GM18502 (cell line): Measurements from ENCODE around the gene MKS1.

Experiments
- ATAC-seq: cut with Tn5 transposase; IDR thresholded peaks from one replicate; pipeline ENCODE4 v1.9.1; 2021; ENCODE audit warnings: mild to moderate bottlenecking; ENCODE audit not compliant: unreplicated experiment, poor library complexity

The MKS1 gene

DNA sequence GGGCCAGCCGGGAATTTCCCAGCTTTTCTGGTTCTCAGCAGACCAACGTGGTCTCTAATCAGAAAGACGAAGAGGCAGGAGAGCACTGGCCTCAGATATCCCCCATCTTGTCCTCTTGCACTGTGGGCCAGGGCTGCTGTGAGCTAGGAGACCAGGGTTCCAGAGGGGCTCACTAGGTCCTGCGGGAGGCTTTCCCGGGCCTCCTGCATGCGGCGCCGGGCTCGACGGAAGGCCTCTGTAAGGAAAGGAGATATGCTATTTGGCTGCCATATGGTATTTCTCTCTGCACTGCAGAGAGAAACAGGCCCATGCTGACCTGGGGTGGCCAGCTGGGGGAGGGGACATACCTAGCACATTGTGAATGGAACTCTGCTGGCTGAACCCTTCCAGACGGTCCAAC, 13.1 kb downstream of the MKS1 start:
- no peak for ATAC-seq

- ATAC-seq, result no peak
Observed at GRCh38 chr17:58204796-58205195, 14.3 kb downstream of the MKS1 start.

GRCh38 chr17:58202859-58203258, 16.2 kb downstream of the MKS1 start:
- no peak for ATAC-seq

GRCh38 chr17:58200024-58200633, 18.9 kb downstream of the MKS1 start:
- peak; percentile 48 for ATAC-seq

DNA sequence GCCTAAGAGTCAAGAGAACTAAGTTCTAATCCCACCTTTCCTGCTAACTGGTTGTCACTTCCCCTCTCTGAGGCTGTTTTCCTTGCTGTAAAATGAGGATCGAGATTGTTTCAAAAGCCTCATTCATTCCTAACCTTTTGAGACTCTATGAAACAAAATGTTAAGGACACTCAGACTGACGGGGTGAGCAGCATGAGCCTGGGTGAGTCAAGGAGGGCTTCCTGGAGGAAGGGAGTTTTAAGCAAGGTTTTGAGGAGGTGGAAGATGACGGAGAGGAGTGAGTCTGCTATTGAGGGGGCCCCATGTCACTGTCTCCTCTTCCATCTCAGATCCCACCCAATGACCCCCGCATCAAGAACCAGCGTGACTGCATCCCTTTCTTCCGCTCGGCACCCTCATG, 22.4 kb downstream of the MKS1 start:
- no peak for ATAC-seq

DNA sequence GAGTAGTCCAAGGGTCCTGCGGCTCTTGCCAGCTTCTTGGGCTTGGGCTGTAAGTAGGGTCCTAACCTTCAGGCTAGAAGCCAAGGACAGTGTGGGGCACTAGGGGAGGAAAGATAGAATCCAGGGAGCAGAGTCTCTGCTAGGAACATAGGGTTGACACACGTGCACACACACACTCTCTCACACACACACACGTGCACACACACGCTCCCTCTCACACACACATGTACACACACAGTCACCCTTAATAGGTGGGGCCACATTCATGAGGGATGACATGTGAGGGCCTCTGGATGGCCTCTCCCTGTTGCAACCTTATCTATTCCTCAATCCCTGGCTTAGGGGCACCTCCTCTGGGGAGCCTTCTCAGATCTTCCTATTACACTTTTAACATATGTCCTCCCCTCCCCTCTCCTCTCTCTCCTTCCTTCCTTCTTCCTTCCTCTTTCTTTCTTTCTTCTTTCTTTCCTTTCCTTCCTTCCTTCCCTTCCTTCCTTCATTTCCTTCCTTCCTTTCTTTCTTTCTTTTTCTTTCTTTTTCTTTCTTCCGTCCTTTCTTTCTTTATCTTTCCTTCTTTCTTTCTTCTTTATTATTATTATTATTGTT, 23.4 kb downstream of the MKS1 start:
- no peak for ATAC-seq

- no peak for ATAC-seq
Observed at GRCh38 chr17:58193641-58194255, 25.3 kb downstream of the MKS1 start.

GRCh38 chr17:58192612-58193011, 26.4 kb downstream of the MKS1 start, which contains the start of gene EPX:
Gene EPX, plus strand, starts transcription at chr17:58192726. Its CDS starts 121 bp downstream, at chr17:58192847.
- ATAC-seq, result no peak

- ATAC-seq, result no peak
Observed at GRCh38 chr17:58191241-58191896, 27.7 kb downstream of the MKS1 start.

GRCh38 chr17:58189436-58190146, 29.5 kb downstream of the MKS1 start:
- no peak for ATAC-seq

- ATAC-seq, result no peak
Observed at GRCh38 chr17:58187675-58188074, 31.4 kb downstream of the MKS1 start.

GRCh38 chr17:58187063-58187462, 32.0 kb downstream of the MKS1 start:
- no peak for ATAC-seq

DNA sequence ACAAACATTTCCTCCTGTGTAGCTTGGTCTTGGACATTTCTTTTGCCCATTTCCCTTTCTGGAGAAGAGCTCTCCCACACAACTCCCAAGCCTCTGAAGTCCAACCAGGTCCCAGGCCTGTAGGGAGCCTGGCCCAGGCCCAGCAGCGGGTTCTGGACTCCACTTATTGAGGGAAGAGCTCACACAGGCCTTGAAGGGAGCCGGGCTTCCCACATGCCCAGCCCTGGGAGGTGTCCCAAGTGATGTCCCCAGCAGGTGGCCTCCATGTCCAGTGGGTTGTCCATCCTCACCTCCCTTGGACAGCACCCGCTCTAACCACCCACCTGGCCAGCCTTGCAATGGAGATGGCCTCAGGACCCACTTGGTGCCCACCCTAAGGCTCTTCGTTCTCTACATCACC, 32.5 kb downstream of the MKS1 start:
- no peak for ATAC-seq

DNA sequence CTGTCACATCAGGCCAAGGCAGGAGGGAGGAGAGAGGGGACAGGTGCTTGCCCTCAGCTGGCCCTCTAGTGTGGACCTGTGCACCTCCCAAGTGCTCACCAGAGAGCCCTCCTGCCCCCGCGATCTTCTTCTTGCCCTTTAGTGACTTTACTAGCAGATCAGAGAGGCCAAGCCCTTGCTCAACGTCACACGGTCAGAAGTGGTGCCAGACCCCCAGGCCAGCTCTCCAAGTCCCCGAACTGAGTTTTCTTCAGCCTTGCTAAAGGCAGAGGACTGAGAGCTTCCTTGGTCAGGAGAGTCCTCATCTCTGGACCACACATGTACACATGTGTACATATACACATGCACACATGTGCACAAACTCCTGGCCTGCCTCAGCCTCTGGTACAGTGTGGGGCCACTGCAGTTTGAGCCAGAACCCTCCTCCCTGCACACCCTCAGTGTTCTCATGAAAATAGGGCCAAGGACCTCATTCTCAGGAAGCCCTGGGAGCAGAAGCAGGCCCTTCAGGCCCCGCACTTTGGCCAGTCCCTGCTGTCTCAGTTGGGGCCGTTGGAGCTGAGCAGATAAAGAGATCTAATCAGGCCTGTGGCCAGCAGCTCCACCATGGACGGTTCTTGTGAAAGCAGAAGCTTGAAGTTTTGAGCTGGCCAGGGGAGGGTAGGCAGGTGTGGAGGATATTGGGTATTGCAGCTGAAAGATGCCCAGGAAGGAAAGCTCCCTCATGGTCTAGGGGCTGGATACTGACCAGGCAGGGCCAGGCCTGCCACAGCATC, 33.9 kb downstream of the MKS1 start:
- ATAC-seq, result no peak

- ATAC-seq, result no peak
Observed at GRCh38 chr17:58184308-58184985, 34.6 kb downstream of the MKS1 start.

- ATAC-seq, result no peak
Observed at GRCh38 chr17:58183514-58183913, 35.5 kb downstream of the MKS1 start.

GRCh38 chr17:58181796-58182195, 37.3 kb downstream of the MKS1 start:
- no peak for ATAC-seq

DNA sequence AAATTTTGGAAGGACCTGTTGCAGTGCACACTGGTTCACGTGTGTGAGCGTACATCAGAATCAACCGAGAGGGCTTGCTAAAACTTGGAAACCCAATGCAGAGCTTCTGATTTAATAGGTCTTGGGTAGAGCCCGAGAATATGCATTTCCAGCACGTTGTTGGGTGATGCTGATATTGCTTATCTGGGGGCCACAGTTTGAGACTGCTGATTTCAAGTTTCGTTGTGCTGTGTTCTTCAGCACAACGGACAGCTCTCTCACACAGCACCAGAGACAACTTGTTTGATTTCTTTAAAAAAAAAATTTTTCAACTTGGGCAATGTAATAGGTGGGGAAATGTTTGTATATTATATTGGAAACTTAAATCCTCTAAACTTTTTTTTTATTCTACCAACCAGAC, 42.9 kb downstream of the MKS1 start:
- no peak for ATAC-seq

- ATAC-seq, result no peak
Observed at GRCh38 chr17:58174871-58175270, 44.2 kb downstream of the MKS1 start.
